IMR-90 (cell line): ENCODE measurements around the gene OR10R2. TPM values are rescaled to one million over a fixed set of nuclear protein-coding genes. Genes with fewer than 3 reads are reported as not detected.

ENCODE experiments used
- ATAC-seq: fragments of 200-7000 bp; cut with Tn5 transposase; 2 replicates; pipeline ENCODE4 v1.9.1; 2020; ENCODE audit warnings: low read depth, mild to moderate bottlenecking, moderate library complexity
- BruUV-seq: library from RNA; stranded (reverse); fragments of 400-500 nt; replicated peaks from 2 replicates; lab custom pipeline; 2021; lab: Mats Ljungman, UMichigan
- CTCF ChIA-PET: fragments of 300-600 bp; formaldehyde crosslinking; extraction: SDS; loops from one replicate; lab custom pipeline; 2021; ENCODE audit warnings: antibody characterized with exemption; lab: Yijun Ruan, JAX
- POLR2A ChIA-PET: fragments of 300-600 bp; sonication (Branson Sonifier 250); formaldehyde crosslinking; loops from one replicate; lab custom pipeline; 2022; ENCODE audit warnings: antibody characterized with exemption; ENCODE audit not compliant: unreplicated experiment; lab: Charles Lee
- DNase-seq: peaks from one replicate; pipeline ENCODE4 v3.0.0; 2013
- H2AFZ ChIP-seq: replicated peaks from 2 replicates; pipeline ENCODE3; 2013; ENCODE audit warnings: low read length, mild to moderate bottlenecking; ENCODE audit not compliant: poor library complexity
- H2AK5ac ChIP-seq: 2 replicates; pipeline ENCODE4 v1.6.1; 2013; ENCODE audit warnings: low read depth, low read length, inconsistent platforms
- H2AK9ac ChIP-seq: replicated peaks from 2 replicates; pipeline ENCODE3; 2013; ENCODE audit warnings: mild to moderate bottlenecking, low read depth, low read length, moderate library complexity; ENCODE audit not compliant: poor library complexity
- H2BK120ac ChIP-seq: 2 replicates; pipeline ENCODE4 v1.6.1; 2013; ENCODE audit warnings: low read depth, low read length, inconsistent platforms
- H2BK15ac ChIP-seq: 3 replicates; pipeline ENCODE4 v1.6.1; 2013; ENCODE audit warnings: low read depth, low read length, inconsistent platforms
- H2BK20ac ChIP-seq: 2 replicates; pipeline ENCODE4 v1.6.1; 2013; ENCODE audit warnings: low read depth, mild to moderate bottlenecking, inconsistent platforms, low read length, moderate library complexity
- H2BK5ac ChIP-seq: 2 replicates; pipeline ENCODE4 v1.6.1; 2013; ENCODE audit warnings: mild to moderate bottlenecking, low read depth, low read length, inconsistent platforms; ENCODE audit not compliant: poor library complexity, severe bottlenecking
- H3K14ac ChIP-seq: replicated peaks from 2 replicates; pipeline ENCODE4 v1.6.1; 2013; ENCODE audit warnings: low read depth, low read length, inconsistent platforms
- H3K18ac ChIP-seq: 2 replicates; pipeline ENCODE4 v1.6.1; 2013; ENCODE audit warnings: low read depth, low read length, control low read depth
- H3K23ac ChIP-seq: 2 replicates; pipeline ENCODE4 v1.6.1; 2013; ENCODE audit warnings: low read depth, low read length, inconsistent platforms
- H3K27ac ChIP-seq: 2 replicates; pipeline ENCODE4 v1.5.1; 2013; ENCODE audit warnings: mild to moderate bottlenecking, control low read depth, low read length; ENCODE audit not compliant: insufficient read depth
- H3K27me3 ChIP-seq: 2 replicates; pipeline ENCODE4 v1.6.1; 2013; ENCODE audit warnings: low read length; ENCODE audit not compliant: control insufficient read depth, insufficient read depth
- H3K36me3 ChIP-seq: 2 replicates; pipeline ENCODE4 v1.6.1; 2013; ENCODE audit warnings: low read length, mixed read lengths; ENCODE audit not compliant: control insufficient read depth, insufficient read depth
- H3K4ac ChIP-seq: 2 replicates; pipeline ENCODE4 v1.6.1; 2013; ENCODE audit warnings: low read depth, low read length, inconsistent platforms
- H3K4me1 ChIP-seq: 2 replicates; pipeline ENCODE4 v1.6.1; 2013; ENCODE audit warnings: low read length, mixed read lengths; ENCODE audit not compliant: control insufficient read depth, insufficient read depth
- H3K4me2 ChIP-seq: 2 replicates; pipeline ENCODE4 v1.6.1; 2013; ENCODE audit warnings: low read depth, mild to moderate bottlenecking, control low read depth, low read length, moderate library complexity
- H3K4me3 ChIP-seq: 2 replicates; pipeline ENCODE4 v1.5.1; 2013; ENCODE audit warnings: low read depth, mild to moderate bottlenecking, control low read depth, low read length, moderate library complexity; ENCODE audit not compliant: insufficient read depth
- H3K56ac ChIP-seq: 2 replicates; pipeline ENCODE4 v1.6.1; 2013; ENCODE audit warnings: low read length, inconsistent platforms; ENCODE audit not compliant: insufficient read depth; ENCODE audit errors: extremely low read depth
- H3K79me1 ChIP-seq, 2 experiments: 2 replicates each; pipeline ENCODE4 v1.6.1; 2013; ENCODE audit warnings: low read length in 2 of 2, inconsistent platforms in 1 of 2, low read depth in 1 of 2
- H3K9ac ChIP-seq: 2 replicates; pipeline ENCODE4 v1.6.1; 2013; ENCODE audit warnings: low read depth, low read length, control low read depth
- H3K9me1 ChIP-seq: 2 replicates; pipeline ENCODE4 v1.6.1; 2013; ENCODE audit warnings: low read length, inconsistent platforms; ENCODE audit not compliant: insufficient read depth
- H3K9me3 ChIP-seq: 2 replicates; pipeline ENCODE4 v1.6.1; 2013; ENCODE audit warnings: low read length; ENCODE audit not compliant: control insufficient read depth, insufficient read depth
- H4K20me1 ChIP-seq: 2 replicates; pipeline ENCODE4 v1.6.1; 2013; ENCODE audit warnings: low read length, inconsistent platforms; ENCODE audit not compliant: insufficient read depth
- H4K5ac ChIP-seq: 2 replicates; pipeline ENCODE4 v1.6.1; 2013; ENCODE audit warnings: mild to moderate bottlenecking, low read depth, low read length, control low read depth
- H4K8ac ChIP-seq, 2 experiments: 2 replicates each; pipeline ENCODE4 v1.6.1; 2013; ENCODE audit warnings: low read depth in 2 of 2, low read length in 2 of 2, control low read depth in 1 of 2, inconsistent platforms in 1 of 2
- H4K91ac ChIP-seq: 2 replicates; pipeline ENCODE4 v1.6.1; 2013; ENCODE audit warnings: low read depth, low read length, inconsistent platforms; ENCODE audit not compliant: insufficient read depth
- BHLHE40 ChIP-seq: fragments of 150-350 bp; IDR thresholded peaks from 2 replicates; pipeline ENCODE4 v1.6.1; 2016; ENCODE audit warnings: mild to moderate bottlenecking, low read depth, low read length
- CEBPB ChIP-seq: IDR thresholded peaks from 2 replicates; pipeline ENCODE4 v1.6.1; 2012; ENCODE audit warnings: low read depth, low read length, improper control_type of control experiment
- CHD1 ChIP-seq: IDR thresholded peaks from 2 replicates; pipeline ENCODE4 v1.6.1; 2012; ENCODE audit warnings: low read depth, low read length, improper control_type of control experiment
- CTCF ChIP-seq: conservative IDR thresholded peaks from 2 replicates; pipeline ENCODE4 v1.5.1; 2012; ENCODE audit warnings: mild to moderate bottlenecking, low read depth, low read length, improper control_type of control experiment
- ELK1 ChIP-seq: fragments of 150-350 bp; IDR thresholded peaks from 2 replicates; pipeline ENCODE4 v1.6.1; 2016; ENCODE audit warnings: low read depth, mild to moderate bottlenecking, low read length, moderate library complexity, borderline replicate concordance
- FOS ChIP-seq: fragments of 150-350 bp; IDR thresholded peaks from 2 replicates; pipeline ENCODE4 v1.6.1; 2016; ENCODE audit warnings: low read depth, low read length
- MAFK ChIP-seq: IDR thresholded peaks from 2 replicates; pipeline ENCODE4 v1.6.1; 2012; ENCODE audit warnings: low read depth, low read length, improper control_type of control experiment
- MAZ ChIP-seq: IDR thresholded peaks from 2 replicates; pipeline ENCODE4 v1.6.1; 2012; ENCODE audit warnings: low read depth, mild to moderate bottlenecking, low read length, improper control_type of control experiment, moderate library complexity, borderline replicate concordance
- MXI1 ChIP-seq: IDR thresholded peaks from 2 replicates; pipeline ENCODE4 v1.6.1; 2012; ENCODE audit warnings: low read depth, mild to moderate bottlenecking, low read length, moderate library complexity, borderline replicate concordance
- NFE2L2 ChIP-seq: fragments of 150-350 bp; IDR thresholded peaks from 2 replicates; pipeline ENCODE4 v1.6.1; 2016; ENCODE audit warnings: low read depth, mild to moderate bottlenecking, low read length
- POLR2A ChIP-seq: IDR thresholded peaks from 2 replicates; pipeline ENCODE4 v1.6.1; 2012; ENCODE audit warnings: mild to moderate bottlenecking, low read depth, low read length
- RAD21 ChIP-seq: IDR thresholded peaks from 2 replicates; pipeline ENCODE4 v1.6.1; 2012; ENCODE audit warnings: low read length, improper control_type of control experiment
- RCOR1 ChIP-seq: IDR thresholded peaks from 2 replicates; pipeline ENCODE4 v1.6.1; 2012; ENCODE audit warnings: mild to moderate bottlenecking, low read length, improper control_type of control experiment; ENCODE audit not compliant: insufficient replicate concordance
- RFX5 ChIP-seq: IDR thresholded peaks from 2 replicates; pipeline ENCODE4 v1.8.0; 2012; ENCODE audit warnings: low read depth, mild to moderate bottlenecking, low read length, moderate library complexity
- SMC3 ChIP-seq: fragments of 150-350 bp; IDR thresholded peaks from 2 replicates; pipeline ENCODE4 v1.6.1; 2016; ENCODE audit warnings: low read depth, mild to moderate bottlenecking, antibody characterized with exemption, low read length, moderate library complexity
- USF2 ChIP-seq: fragments of 150-350 bp; IDR thresholded peaks from 2 replicates; pipeline ENCODE4 v1.6.1; 2017; ENCODE audit warnings: mild to moderate bottlenecking, antibody characterized with exemption, low read length, low read depth
- dilution Hi-C: fragments of 300-500 bp; cut with HindIII; formaldehyde crosslinking; loops from one replicate; pipeline ENCODE4 v1.14.3; 2018; ENCODE audit warnings: low sequenced_read_pairs; ENCODE audit not compliant: unreplicated experiment
- in situ Hi-C: fragments of 300-500 bp; cut with MboI; formaldehyde crosslinking; loops from 3 replicates; pipeline ENCODE4 v1.14.3; 2019; ENCODE audit warnings: low sequenced_read_pairs, inconsistent platforms, mixed read lengths
- intact Hi-C: fragments of 100-400 bp; cut with micrococcal nuclease; formaldehyde crosslinking; loops from 2 replicates; pipeline ENCODE4 v1.10.0; 2022
- polyA plus RNA-seq, 3 experiments: library from polyadenylated mRNA; depleted of rRNA; stranded (reverse); fragments of >200 nt; gene quantifications; 2 replicates each; pipeline ENCODE4 v1.2.3, GENCODE V29; 2012; ENCODE audit warnings: low replicate concordance in 1 of 3
- total RNA-seq: library from RNA; depleted of rRNA; stranded (reverse); fragments of >200 nt; gene quantifications from 2 replicates; pipeline ENCODE4 v1.2.3, GENCODE V29; 2012

OR10R2 gene
- total and polyA plus RNA-seq, 2 of the 4 experiments (the other 2 are of a cell fraction): not detected

GRCh38 chr1:158457246-158457645, 14.8 kb upstream of the OR10R2 start:
- Histone ChIP-seq H3K27me3 (no peaks in the 10 kb centered on the region), H3K18ac (no peak overlapping the region), H2AK9ac (no peak overlapping the region), H2BK20ac (no peak overlapping the region), H3K23ac (no peak overlapping the region), H3K14ac (no peak overlapping the region), H3K27ac (no peak overlapping the region), H3K4me3 (no peak overlapping the region), H4K20me1 (no peaks in the 10 kb centered on the region), H2AFZ (no peak overlapping the region), H3K4me1 (no peaks in the 10 kb centered on the region), H4K91ac (no peak overlapping the region), H2BK120ac (no peak overlapping the region), H3K9ac (no peak overlapping the region), H3K9me3 (no peaks in the 10 kb centered on the region), H4K5ac (no peak overlapping the region), H3K36me3 (no peaks in the 10 kb centered on the region), H3K79me1 (no peaks in the 10 kb centered on the region), H2AK5ac (no peak overlapping the region), H3K4me2 (no peak overlapping the region), H3K56ac (no peak overlapping the region), H4K8ac (no peak overlapping the region), H2BK15ac (no peak overlapping the region), H3K4ac (no peak overlapping the region), H2BK5ac (no peak overlapping the region), H3K9me1 (no peaks in the 10 kb centered on the region)
- CTCF ChIA-PET: no interaction called here
- no peak for TF ChIP-seq CEBPB
- no peak for TF ChIP-seq ELK1
- TF ChIP-seq CHD1: no peak
- TF ChIP-seq NFE2L2: no peak
- no peak for TF ChIP-seq CTCF
- TF ChIP-seq FOS: no peak
- no peak for TF ChIP-seq USF2
- no peak for TF ChIP-seq RAD21
- TF ChIP-seq RCOR1: no peak
- no peak for TF ChIP-seq MAFK
- TF ChIP-seq SMC3: no peak
- no peak for TF ChIP-seq POLR2A
- no peak for TF ChIP-seq RFX5
- no peak for TF ChIP-seq MXI1
- no peak for TF ChIP-seq BHLHE40
- TF ChIP-seq MAZ: no peak
- DNase-seq: no peak
- POLR2A ChIA-PET: no interaction called here
- in situ Hi-C loops (no loop called here), dilution Hi-C loops (no loop called here), intact Hi-C loops (no loop called here)
- no TSS peak for BruUV-seq
- ATAC-seq: no peak
